GM19240 (cell line): Measurements from ENCODE around the gene CCHCR1.
"Not testable (repeated sequence)": the region's sequence is repeated elsewhere in the genome, so short reads cannot be mapped to it uniquely, and the experiment has no call there.

Experiments used
- DNase-seq: peaks from one replicate; pipeline ENCODE4 v3.0.0; 2011; ENCODE audit warnings: low spot score; ENCODE audit not compliant: insufficient read length

Gene CCHCR1

GRCh38 chr6:31157513-31158139 lies at the start of gene CCHCR1:
CCHCR1 (minus strand) TSS chr6:31157802; CDS start chr6:31157600, 202 bp downstream.
- no peak for DNase-seq

GRCh38 chr6:31205638-31206037 lies 48.0 kb upstream of the CCHCR1 start:
- no peak for DNase-seq

DNA sequence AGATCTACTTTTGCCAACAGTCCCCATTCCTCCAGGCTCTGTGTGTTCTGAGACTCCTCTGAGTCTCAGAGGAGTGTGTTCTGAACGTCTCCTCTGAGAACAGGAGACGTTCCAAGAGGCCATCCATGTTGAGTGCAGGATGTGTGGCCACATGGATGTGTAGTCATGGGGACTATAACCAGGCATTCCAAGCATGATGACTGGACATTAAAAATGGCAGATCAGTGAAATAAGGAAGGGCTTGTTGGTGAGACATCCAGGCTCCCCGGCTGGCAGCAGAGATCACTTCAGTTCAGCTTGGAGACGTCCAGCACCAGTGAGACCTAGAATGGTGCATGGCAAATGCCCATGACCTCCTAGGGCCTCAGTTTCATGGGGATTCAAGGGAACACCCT lies 47.1 kb upstream of the CCHCR1 start:
- DNase-seq = no peak

DNA sequence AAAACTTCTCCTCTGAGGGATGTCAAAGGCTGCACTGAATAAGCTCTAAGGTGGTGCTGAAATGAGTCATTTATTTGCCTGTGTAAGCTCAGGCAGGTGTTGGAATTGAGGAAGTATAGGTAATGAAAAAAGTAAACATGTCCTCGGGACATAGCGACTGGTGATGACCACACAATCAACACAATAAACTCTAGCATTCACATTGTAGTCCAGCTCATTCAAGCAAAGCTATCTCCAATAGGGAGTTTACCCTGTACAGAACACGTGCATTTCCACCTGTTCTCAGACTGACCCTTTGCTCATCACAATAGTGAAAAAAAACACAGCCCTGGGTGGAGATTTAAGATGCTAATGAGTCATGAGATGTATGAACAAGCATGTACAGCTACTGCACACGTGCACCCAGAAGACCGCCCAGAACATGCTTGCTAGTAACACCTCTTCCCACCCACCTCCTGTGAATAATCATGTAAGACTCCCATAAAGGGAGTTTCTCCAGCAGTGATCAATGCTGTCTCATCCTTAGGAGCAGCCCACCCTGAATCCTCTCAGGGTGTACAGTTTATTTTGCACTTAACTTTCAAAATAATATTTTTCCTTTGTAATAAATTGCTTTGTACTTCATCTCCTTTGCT lies 45.9 kb upstream of the CCHCR1 start:
- DNase-seq = no peak

- DNase-seq = no peak
Observed at GRCh38 chr6:31202259-31203166, 44.9 kb upstream of the CCHCR1 start.

DNA sequence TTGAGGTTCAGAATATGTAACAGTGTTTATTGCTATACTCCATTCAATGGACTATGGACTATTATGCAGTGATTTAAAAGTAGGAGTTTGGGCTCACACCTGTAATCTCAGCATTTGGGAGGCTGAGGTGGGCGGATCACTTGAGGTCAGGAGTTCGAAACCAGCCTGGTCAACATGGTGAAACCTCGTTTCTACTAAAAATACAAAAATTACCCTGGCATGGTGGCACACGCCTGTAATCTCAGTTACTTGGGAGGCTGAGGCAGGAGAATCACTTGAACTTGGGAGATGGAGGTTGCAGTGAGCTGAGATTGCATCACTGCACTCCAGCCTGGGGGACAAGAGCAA lies 41.5 kb upstream of the CCHCR1 start:
- DNase-seq = not testable (repeated sequence)

- DNase-seq = no peak
Observed at GRCh38 chr6:31197559-31198305, 40.1 kb upstream of the CCHCR1 start.

- DNase-seq = not testable (repeated sequence)
Observed at GRCh38 chr6:31196251-31197022, 38.8 kb upstream of the CCHCR1 start.

- DNase-seq = not testable (repeated sequence)
Observed at GRCh38 chr6:31195308-31195979, 37.8 kb upstream of the CCHCR1 start.

- no peak for DNase-seq
Observed at GRCh38 chr6:31194061-31194834, 36.6 kb upstream of the CCHCR1 start.

DNA sequence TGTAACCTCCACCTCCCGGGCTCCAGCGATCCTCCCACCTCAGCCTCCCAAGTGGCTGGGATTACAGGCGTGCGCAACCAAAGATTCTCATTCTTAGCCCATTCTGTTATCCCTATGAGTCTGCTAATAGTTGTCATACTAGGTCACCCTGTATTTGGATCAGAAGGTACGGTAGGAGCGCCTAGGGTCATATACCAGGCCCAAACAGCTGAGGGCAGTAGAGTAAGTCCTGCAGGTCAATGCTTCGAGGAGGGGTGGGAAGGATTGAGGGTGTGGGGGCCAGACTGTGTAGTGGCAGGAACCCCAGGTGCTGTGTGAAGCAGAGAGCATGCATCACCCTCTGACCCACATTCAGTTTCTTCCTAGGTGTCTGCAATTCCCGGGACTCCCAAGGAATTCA lies 35.6 kb upstream of the CCHCR1 start:
- no peak for DNase-seq

- DNase-seq = not testable (repeated sequence)
Observed at GRCh38 chr6:31192431-31193105, 35.0 kb upstream of the CCHCR1 start.

GRCh38 chr6:31190488-31190887 lies 32.9 kb upstream of the CCHCR1 start:
- no peak for DNase-seq

DNA sequence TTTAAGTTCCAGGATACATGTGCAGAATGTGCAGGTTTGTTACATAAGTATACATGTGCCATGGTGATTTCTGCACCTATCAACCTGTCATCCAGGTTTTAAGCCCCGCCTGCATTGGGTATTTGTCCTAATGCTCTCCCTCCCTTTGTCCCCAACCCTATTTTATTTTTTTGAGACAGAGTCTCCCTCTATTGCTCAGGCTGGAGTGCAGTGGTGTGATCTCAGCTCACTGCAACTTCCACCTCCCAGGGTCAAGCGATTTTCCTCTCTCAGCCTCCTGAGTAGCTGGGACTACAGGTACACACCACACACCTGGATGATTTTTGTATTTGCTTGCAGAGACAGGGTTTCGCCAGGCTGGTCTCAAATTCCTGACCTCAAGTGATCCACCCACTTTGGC lies 31.6 kb upstream of the CCHCR1 start:
- not testable (repeated sequence) for DNase-seq

GRCh38 chr6:31187780-31188194 lies 30.2 kb upstream of the CCHCR1 start:
- DNase-seq = no peak

DNA sequence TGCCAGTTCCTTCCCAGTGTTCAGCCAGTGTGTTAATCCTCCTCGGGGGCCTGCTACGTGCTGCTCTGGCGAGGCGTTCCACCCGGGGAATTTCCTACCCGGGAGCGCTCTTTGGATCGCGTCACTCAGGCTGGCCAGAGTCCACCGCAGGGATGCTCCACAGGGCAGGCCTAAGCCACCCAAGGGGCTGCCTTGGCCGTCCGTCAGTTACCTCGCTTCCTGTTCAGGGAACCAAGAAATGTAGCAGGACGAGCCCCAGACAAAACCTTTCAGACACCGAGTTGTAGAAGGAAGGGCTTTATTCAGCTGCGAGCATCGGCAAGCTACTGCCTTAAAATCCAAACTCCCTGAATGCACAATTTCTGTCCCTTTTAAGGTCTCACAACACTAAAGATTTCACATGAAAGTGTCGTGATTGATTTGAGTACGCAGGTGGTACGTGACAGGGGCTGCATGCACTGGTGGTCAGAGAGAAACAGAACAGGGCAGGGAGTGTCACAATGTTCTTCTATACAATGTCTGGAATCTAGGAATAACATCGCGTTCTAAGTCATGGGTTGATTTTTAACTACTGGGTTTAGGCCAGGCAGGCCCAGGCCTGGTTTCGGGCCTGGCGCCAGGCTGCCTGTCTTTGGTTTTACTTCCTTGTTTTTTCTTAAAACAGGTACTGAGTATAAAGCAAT lies 28.6 kb upstream of the CCHCR1 start:
- no peak for DNase-seq

- DNase-seq = not testable (repeated sequence)
Observed at GRCh38 chr6:31185695-31186051, 28.1 kb upstream of the CCHCR1 start.

GRCh38 chr6:31183859-31184258 lies 26.3 kb upstream of the CCHCR1 start:
- not testable (repeated sequence) for DNase-seq
